ENCODE data around the gene LST1. TPM values are rescaled to one million over a fixed set of nuclear protein-coding genes. Genes with fewer than 3 reads are reported as not detected.
A peak's percentile ranks its signal among the peaks of the same experiment; 100 is the strongest.

LST1 gene
- total RNA-seq (2022) (not detected in 2 replicates), Bru-seq, nascent RNA (not detected), BruChase-seq, experiment 1, labeled RNA remaining after a 6-hour chase (percentile 15 among the genes with signal in this experiment), BruChase-seq, experiment 2, labeled RNA remaining after a 2-hour chase (not detected)
- long read RNA-seq = 0 reads

DNA sequence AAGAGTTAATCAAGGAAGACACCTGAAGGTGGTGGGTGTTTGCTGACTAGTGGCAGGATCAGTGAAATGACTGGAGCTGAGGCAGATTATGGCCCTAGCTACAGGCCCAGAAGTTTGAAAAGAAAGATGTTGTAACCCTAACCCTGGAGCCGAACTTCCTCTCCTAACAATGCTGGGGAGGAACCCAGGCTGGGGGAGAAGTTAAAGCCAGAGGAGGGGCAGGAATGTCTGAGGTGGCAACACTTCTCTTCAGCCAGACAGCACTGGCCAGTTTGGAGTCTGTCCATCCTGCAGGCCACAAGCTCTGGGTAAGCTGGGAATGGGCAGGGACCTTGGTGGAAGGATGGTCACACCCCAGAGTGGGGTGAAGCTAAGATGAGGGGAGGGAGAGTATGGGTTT, at the start of gene LST1:
Gene LST1 (plus strand): TSS at position 270 of the 400 bp plus-strand sequence. CDS start 1,023 bp downstream, outside the sequence.
- no peak within 1 kb of the TSS for H3K4me3 Mint-ChIP-seq (ENCODE audit: unreplicated experiment)
- intact Hi-C loops (cut with micrococcal nuclease) = no loop called here
- TF ChIP-seq, protein P1, sequence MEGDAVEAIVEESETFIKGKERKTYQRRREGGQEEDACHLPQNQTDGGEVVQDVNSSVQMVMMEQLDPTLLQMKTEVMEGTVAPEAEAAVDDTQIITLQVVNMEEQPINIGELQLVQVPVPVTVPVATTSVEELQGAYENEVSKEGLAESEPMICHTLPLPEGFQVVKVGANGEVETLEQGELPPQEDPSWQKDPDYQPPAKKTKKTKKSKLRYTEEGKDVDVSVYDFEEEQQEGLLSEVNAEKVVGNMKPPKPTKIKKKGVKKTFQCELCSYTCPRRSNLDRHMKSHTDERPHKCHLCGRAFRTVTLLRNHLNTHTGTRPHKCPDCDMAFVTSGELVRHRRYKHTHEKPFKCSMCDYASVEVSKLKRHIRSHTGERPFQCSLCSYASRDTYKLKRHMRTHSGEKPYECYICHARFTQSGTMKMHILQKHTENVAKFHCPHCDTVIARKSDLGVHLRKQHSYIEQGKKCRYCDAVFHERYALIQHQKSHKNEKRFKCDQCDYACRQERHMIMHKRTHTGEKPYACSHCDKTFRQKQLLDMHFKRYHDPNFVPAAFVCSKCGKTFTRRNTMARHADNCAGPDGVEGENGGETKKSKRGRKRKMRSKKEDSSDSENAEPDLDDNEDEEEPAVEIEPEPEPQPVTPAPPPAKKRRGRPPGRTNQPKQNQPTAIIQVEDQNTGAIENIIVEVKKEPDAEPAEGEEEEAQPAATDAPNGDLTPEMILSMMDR (IDR thresholded peaks at IDR 0.05; ENCODE audit: unreplicated experiment) = no peak
- no peak within 1 kb of the TSS for H3K27ac Mint-ChIP-seq (ENCODE audit: low read depth, unreplicated experiment)
- peaks cover 15% of the 10 kb centered on the region for H3K4me1 Mint-ChIP-seq (ENCODE audit: insufficient read depth, unreplicated experiment)
- H3K9me3 Mint-ChIP-seq (ENCODE audit: unreplicated experiment) = no peaks in the 10 kb centered on the region
- CTCF ChIA-PET = interaction anchor here (0.7 to 18.9 kb wide), 2 partner anchors 11 to 126 kb away, joined by 3 to 215 read pairs; partner anchors contain the start of gene NCR3
- POLR2A ChIA-PET = interaction anchor here (1.5 kb wide), 1 partner anchor 12 kb away, joined by 6 read pairs; no protein-coding TSS in a partner anchor
- H3K27me3 Mint-ChIP-seq (ENCODE audit: insufficient read depth, unreplicated experiment) = no peaks in the 10 kb centered on the region
- no peak for DNase-seq (ENCODE audit: unreplicated experiment)
- H3K36me3 Mint-ChIP-seq (ENCODE audit: insufficient read depth, unreplicated experiment) = no peaks in the 10 kb centered on the region
- BruUV-seq (replicated peaks) = no TSS peak

GRCh38 chr6:31538805-31539400, 47.2 kb upstream of the LST1 start:
- BruUV-seq (replicated peaks) = no TSS peak
- Mint-ChIP-seq H3K9me3 (ENCODE audit: unreplicated experiment) (no peaks in the 10 kb centered on the region), H3K27me3 (ENCODE audit: insufficient read depth, unreplicated experiment) (no peaks in the 10 kb centered on the region), H3K27ac (ENCODE audit: low read depth, unreplicated experiment) (no peak overlapping the region), H3K4me1 (ENCODE audit: insufficient read depth, unreplicated experiment) (peaks cover 32% of the 10 kb centered on the region), H3K36me3 (ENCODE audit: insufficient read depth, unreplicated experiment) (peaks cover 77% of the 10 kb centered on the region), H3K4me3 (ENCODE audit: unreplicated experiment) (peak overlapping the region; percentile 71)
- CTCF ChIA-PET = interaction anchor here (0.6 to 1.9 kb wide), 7 partner anchors 13 to 296 kb away, joined by 3 to 8 read pairs (median 3); no protein-coding TSS in a partner anchor
- TF ChIP-seq, protein P1 (IDR thresholded peaks at IDR 0.05; ENCODE audit: unreplicated experiment) = no peak
- intact Hi-C loops (cut with micrococcal nuclease) = no loop called here
- DNase-seq (ENCODE audit: unreplicated experiment) = no peak
- POLR2A ChIA-PET = interaction anchor here (0.6 to 6.8 kb wide), 6 partner anchors 10 to 138 kb away, joined by 3 to 173 read pairs (median 4); partner anchors contain the start of genes MCCD1 and MICB

DNA sequence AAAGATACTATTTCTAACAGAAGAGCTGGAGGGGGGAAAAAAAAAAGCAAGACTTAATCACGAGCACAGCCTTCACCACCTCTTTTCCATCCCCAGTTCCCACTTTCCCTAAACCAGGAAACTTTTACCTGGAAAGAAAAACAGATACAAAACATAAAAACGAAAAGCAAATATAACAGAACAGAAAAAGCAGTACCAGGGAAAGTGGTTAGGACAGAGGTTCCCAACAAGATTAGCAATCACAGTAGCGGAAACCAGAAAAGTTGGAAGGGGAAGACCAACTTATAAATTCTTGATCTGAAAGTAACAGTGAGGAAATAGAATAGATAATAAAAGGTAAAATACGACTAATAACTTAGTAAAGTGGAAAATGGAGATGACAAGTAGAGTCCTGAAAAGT, 45.4 kb upstream of the LST1 start:
- Mint-ChIP-seq H3K4me1 (ENCODE audit: insufficient read depth, unreplicated experiment) (peaks cover 34% of the 10 kb centered on the region), H3K9me3 (ENCODE audit: unreplicated experiment) (no peaks in the 10 kb centered on the region), H3K27me3 (ENCODE audit: insufficient read depth, unreplicated experiment) (no peaks in the 10 kb centered on the region), H3K4me3 (ENCODE audit: unreplicated experiment) (peak overlapping the region; percentile 71), H3K27ac (ENCODE audit: low read depth, unreplicated experiment) (peak overlapping the region; percentile 96), H3K36me3 (ENCODE audit: insufficient read depth, unreplicated experiment) (peaks cover 60% of the 10 kb centered on the region)
- CTCF ChIA-PET = interaction anchor here (1.0 to 2.2 kb wide), 4 partner anchors 46 to 58 kb away, joined by 3 to 17 read pairs (median 8); no protein-coding TSS in a partner anchor
- POLR2A ChIA-PET = interaction anchor here (0.8 to 6.8 kb wide), 26 partner anchors 9 to 1013 kb away, joined by 3 to 173 read pairs (median 8); partner anchors contain the start of genes BAG6, C6orf47, CLIC1 and CSNK2B
- intact Hi-C loops (cut with micrococcal nuclease) = loop anchor here (1.0 to 10.0 kb wide), 3 partner anchors 42 to 234 kb away; partner anchors contain the start of genes MICB and VWA7
- no TSS peak for BruUV-seq (replicated peaks)
- TF ChIP-seq, protein P1 (IDR thresholded peaks at IDR 0.05; ENCODE audit: unreplicated experiment) = no peak
- no peak for DNase-seq (ENCODE audit: unreplicated experiment)

Data from MCF 10A (cell line).